GM21381 (cell line): ENCODE data around the gene CLCF1.

Experiments used
- ATAC-seq: cut with Tn5 transposase; IDR thresholded peaks from one replicate; pipeline ENCODE4 v1.9.1; 2021; ENCODE audit warnings: mild to moderate bottlenecking, moderate library complexity; ENCODE audit not compliant: unreplicated experiment

CLCF1 gene

DNA sequence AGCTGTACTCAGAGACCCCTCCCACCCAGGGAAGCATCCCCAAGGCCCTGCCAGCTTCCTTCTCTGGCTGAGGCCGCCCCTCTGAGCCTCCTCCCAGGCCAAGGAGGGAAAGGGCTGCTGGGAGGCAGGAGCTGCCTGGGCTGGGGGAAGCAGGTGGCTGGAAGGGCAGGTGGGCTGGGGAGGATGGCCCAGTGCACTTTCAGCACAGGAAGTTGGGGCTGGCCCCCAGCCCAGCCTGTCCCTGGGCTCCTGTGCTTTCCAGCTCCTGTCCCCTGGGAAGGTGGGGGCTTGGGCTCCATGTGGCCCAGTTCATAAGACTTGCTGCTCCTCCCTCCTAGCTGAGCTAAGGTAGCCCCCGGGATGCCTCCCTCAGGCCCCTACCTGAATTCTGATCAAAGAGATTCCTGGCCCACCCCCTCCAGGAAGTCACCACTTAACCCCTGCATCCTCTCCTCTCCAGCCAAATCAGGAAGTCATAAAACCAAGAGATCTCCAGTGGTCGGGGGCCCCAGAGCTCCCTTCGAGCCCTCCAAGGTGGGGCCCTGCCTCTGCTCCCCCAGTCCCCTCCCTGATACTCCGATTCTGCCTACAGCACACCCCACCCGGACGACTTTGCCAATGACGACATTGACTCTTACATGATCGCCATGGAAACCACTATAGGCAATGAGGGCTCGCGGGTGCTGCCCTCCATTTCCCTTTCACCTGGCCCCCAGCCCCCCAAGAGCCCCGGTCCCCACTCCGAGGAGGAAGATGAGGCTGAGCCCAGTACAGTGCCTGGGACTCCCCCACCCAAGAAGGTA is 23.4 kb upstream of the CLCF1 start:
- no peak for ATAC-seq

DNA sequence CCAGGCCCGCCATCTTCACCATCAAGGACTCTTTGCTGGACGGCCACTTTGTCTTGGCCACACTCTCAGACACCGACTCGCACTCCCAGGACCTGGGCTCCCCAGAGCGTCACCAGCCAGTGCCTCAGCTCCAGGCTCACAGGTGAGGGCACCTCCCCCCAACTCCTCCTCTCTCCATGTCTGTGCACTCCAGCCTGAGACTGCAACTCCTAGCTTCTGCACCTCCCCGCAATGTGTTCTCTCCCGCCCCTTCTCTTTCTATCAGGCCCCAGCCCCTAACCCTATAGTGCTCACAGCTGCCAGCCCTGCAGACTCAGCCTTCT is 22.8 kb upstream of the CLCF1 start:
- no peak for ATAC-seq

DNA sequence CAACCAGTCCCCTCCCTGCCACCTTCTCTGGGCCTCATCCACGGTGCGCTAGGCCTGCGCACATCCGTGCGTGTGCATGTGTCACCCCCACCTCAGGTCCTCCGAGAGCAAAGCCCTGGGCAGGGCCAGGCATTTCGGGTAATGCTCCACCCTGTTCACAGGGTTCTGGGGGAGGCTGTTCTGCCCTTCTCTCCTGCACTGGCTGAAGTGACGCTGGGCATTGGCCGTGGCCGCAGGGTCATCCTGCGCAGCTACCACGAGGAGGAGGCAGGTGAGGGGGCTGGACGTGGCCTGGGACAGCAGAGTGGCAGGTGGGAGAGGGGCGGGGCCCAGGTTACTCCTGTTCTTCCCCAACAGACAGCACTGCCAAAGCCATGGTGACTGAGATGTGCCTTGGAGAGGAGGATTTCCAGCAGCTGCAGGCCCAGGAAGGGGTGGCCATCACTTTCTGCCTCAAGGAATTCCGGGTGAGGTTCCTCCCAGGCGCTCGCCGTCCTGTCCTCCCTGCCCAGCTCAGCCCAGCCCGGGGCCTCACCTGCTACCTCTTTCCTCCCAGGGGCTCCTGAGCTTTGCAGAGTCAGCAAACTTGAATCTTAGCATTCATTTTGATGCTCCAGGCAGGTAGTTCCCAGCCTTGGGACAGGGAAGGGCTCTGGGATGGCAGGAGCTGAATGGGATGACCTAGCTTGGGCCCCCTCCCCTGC is 22.3 kb upstream of the CLCF1 start:
- ATAC-seq, result no peak

DNA sequence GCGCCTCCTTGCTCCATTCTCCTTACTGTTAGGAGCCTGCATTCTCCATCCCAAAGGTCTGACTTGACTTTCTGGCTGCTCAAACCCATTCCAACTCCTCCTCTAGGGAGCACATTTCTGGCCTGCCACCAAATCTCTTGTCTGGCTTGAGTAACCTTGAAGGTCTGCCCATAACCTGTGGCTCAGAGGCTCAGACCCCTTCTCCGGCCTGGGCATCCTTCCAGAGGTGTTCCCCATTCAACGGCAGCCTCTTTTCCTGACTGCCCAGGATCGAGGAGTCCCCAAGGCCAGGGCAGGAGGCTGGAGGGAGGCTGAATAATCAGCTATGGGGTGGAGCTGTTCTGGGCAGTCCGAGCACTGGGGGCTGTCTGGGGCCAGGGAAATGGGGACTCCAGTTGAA is 20.6 kb upstream of the CLCF1 start:
- no peak for ATAC-seq

DNA sequence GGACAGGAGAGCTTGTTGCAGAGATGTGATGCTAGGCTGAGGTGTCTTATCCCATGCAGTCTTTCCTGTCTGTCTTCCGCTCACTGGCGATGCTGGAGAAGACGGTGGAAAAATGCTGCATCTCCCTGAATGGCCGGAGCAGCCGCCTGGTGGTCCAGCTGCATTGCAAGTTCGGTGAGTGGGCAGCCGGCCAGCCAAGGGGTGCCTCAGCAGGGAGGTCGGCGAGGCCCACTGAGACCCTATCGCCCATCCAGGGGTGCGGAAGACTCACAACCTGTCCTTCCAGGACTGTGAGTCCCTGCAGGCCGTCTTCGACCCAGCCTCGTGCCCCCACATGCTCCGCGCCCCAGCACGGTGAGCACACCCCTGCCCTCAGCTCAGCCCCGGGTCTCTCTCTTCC is 20.0 kb upstream of the CLCF1 start:
- ATAC-seq, result no peak

DNA sequence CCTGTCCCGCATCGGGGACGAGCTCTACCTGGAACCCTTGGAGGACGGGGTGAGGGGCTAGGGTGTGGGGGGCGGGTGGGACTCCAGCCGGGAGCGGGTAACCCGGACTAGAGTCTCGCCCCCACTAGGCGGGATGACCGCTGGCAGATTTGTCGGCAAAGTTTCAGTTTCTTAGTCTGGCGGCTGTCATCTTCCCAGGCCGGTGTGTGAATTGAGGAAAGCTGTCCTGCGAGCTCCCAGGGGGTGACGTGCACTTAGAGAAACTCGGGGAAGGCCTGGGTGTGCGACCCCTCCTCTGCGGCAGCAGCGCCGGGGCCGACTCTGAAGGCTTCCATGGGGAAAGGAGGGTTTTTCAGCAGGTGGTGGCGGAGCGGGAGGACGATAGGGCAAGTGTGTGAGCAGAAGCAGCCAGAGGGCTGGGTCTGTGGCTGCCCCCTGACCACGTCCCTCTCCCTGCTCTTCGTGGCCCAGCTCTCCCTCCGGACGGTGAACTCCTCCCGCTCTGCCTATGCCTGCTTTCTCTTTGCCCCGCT is 18.9 kb upstream of the CLCF1 start:
- peak; percentile 26 for ATAC-seq

DNA sequence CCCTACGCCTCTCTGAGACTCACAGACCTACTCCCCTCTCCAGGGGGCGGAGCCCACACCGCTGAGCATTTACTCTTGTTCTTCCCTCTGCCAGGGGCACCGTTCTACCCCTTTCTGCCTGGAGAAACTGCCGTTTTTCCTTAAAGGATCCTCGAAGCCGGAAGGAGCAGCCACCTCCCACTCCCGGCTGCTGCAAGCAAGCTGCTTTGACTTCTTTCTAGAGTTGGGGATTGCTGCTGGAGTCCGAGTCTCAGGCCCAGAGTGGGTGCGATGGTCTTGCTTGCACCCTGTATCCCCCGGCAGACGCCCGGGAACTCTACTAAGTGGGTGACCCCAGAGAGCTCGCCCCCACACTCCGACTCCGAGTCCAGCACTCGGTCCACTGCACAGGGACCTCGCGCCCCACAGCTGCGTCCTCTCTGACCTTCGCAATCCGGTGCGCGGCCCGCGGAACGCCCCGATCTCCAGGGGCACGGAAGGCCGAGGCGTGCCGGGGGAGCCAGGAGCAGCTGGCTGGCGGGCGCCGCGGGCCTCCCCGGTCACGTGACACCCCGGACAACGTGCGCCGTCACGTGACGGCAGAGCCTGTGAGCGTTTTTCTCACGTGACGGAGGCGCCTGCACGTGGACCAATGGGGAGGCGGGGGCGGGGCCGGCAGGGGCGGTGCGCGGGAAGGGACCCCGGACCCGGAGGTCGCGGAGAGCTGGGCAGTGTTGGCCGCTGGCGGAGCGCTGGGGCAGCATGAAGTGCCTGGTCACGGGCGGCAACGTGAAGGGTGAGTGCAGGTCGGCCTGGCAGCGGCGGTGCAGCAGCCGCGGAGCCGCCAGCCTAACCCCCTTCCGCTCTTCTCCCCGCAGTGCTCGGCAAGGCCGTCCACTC is 18.1 kb upstream of the CLCF1 start, which contains the start of gene RAD9A:
RAD9A (plus strand) TSS at position 683 of the 879 bp plus-strand sequence; CDS start at position 742, 59 bp downstream.
- peak; percentile 57 for ATAC-seq

DNA sequence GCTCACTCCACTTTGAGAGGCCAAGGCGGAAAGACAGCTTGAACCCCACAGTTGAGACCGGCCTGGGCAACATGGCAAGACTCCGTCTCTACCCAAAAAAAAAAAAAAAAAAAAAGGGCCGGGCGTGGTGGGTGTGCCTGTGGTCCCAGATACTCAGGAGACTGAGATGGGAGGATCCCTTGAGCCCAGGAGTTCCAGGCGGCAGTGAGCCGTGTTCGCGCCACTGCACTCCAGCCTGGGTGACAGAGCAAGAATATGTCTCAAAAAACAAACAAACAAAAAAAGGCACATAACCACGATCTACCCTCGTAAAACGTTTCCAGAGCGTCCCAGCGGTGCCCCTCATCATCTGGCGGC is 17.5 kb upstream of the CLCF1 start:
- no peak for ATAC-seq

DNA sequence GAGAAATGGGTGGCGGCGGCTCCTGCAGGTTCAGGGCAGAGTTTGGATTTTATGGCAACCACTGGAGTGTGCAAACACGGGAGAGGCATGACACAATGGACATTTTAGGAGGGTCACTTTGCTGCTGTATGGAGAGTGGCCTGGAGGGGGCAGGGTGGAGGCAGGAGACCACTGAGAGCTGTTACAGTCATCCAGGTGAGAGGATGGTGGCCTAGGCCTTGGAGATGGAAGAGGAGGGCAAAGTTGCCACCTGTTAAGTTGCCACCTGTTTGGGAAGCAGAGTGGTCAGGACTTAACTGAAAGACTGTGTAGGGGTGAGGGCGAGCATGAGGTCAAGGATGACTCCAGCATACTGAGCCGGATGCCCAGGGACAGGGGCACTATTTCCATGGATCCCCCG is 16.1 kb upstream of the CLCF1 start:
- no peak for ATAC-seq

DNA sequence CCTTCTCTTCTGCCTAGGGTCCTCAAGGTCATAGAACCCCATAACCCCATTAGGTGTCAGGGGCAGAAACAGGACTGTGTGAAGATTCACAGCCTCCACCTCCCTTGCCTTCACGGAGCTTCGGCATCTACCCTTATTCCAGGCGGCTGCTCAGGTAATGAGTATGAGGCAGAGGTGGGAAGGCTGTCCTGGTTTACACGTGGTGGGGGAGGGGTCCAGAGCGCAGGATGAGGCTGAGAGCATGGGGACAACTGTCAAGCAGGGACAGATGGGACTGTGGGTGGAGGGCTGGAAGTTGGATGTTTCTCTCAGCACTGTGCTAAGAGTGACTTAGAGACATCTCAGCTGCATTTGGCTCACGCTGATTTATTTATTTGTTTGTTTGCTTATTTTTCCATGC is 14.1 kb upstream of the CLCF1 start:
- ATAC-seq, result no peak

DNA sequence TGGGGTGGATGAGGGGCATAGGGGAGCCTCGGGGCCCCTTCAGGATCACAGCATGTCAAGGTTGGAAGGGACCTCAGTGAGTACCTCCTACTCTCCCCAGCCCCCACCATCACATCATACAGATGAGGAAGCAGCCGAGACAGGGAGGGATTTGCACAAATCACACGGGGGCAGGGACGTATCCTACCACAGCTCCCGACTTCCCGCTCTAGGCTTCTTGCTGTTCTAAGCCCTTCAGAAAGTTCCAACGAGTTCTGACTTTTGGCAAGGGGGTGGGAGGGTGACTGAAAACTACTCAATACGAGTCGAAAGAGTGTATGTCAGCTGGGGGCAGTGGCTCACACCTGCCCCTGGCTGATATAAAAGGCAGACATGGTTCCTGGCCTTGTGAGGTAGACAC is 13.7 kb upstream of the CLCF1 start:
- ATAC-seq, result no peak

DNA sequence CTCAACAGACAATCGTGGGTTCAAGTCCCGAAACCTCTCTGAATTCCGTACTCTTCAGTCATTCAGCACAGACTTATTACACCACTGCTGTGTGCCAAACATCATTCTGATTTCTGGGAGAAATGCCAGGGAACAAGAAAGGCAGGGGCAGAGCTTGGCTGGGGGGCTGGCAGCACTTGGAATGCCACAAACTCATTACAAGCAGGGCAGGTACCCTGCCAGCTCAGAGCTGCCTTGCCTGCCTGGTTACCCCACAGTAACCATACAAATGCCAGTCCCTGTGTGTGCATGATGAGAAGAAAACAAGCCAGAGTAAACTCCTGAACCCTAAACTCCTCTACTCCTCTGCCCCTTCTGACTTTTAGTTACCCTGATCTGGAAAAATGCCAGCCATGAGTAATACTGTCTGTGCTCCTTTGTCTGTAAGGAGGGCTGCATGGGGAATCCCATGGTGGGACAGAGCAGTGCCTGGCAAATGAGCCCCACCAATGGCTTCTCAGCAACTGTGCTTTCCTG is 11.5 kb upstream of the CLCF1 start:
- no peak for ATAC-seq

DNA sequence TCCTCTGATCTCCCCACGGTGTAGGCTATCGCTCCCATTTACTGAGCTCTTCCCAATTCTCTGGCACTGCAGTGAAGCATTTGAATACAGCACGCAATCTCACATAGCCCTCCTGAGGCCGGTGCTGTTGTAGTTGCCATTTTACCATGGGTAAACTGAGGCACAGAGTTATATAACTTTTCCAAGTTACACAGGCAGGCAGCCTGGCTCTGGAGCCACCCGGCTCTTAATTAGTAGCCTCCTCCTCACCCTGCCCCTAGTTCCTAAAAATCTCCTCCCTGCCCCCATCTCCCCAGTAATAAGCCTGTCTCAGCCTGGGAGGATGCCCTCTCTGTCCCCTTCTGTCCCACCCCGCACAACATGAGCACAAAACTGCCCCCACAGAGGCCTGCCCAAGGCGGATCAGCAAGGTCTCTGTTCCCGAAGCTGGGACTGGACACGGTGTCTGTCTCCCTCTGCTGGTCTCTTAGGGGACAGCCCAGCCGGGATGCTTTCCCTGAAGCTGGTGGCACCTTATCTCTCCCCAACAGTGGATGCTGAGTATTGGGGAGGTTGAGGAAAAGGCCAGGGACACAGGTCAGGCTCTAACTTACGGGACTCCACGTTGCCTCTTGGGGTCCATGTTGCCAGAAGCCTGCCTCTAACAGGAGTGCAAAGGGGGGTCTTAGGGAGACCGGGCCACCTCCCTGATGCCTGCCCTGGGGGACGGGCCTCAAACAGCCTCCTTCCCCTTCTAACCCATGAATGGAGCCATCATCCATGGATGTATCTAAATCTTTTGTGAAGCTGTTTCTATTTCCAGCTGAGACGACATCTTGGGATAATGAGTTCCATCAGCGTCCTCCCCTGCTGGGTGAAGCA is 9.1 kb upstream of the CLCF1 start:
- no peak for ATAC-seq

DNA sequence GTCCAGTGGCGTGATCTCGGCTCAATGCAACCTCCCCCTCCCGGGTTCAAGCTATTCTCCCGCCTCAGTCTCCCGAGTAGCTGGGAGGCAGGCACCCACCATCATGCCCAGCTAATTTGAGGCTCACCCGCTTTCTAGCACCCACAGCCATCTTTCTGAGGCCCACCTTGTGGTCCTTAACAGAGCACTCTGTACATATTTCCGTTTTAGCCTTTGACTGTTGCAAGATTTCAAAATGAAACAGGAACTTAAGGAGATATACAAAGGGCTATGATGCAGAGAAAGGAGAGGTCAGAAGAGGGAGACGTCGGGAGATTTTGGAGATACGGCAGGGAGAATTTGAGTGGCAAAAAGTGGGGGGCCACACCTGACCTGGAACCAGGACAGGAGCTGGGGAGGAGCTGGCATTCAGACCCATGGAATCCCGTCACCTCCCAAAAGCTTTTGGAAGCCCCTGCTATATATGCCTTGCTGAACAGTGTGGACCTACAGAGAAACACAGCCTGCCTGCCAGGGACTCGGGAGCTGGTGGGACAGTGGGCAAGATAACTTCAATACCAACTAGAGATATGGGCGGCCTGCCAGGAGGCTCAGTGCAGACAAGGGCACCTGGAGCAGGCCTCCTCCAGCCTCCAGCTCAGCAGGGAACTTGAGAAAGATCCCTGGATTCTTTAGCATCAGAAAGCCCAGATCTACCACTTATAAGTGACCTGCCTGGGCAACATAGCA is 8.0 kb upstream of the CLCF1 start:
- ATAC-seq, result no peak

DNA sequence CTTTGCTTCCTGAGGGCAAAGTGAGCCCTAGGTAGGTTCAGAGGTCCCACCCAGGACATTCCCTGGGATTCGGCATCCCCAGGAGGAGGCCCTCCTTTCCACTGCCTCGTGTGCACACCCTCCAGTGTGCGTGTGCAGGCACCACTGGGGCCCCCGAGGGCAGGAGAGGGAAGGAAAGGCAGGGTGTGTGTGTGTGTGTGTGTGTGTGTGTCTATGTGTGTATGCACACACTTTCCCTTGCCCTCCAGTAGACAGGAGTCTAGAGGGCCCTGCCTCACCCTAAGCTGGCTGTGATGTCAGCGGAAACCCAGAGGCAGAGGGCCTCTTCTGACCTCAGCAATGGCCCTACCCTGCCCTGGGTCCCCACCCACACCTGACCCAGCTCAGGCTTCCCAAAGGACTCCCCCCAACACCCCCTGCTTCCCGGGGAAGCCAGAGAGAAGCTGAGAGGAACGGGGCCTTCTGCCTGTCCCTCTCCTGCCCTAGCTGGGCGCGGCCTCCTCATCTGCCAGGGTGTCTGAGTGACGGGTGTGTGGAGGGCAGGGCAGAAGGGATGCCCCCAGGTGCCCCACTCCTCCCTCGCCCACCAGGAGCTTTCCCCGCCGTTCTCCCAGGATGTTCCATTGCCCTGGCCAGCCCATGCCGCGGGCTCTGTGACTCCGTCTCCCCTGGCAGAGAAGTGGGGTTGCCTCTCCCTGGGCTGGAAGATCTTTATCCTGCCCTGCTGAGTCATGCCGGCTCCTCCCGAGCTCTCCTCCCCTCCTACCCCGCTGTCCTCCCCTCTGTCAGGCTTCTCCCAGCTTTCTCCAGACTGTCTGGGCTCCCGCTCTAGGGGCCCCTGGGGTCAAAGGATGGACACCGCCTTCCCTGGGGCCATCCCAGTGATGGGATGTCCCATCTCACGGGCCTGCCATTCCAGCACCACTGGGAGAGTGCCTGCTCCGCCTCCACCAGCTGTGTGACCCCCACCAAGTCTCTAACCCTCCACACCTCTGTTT is 6.0 kb upstream of the CLCF1 start:
- ATAC-seq, result no peak

DNA sequence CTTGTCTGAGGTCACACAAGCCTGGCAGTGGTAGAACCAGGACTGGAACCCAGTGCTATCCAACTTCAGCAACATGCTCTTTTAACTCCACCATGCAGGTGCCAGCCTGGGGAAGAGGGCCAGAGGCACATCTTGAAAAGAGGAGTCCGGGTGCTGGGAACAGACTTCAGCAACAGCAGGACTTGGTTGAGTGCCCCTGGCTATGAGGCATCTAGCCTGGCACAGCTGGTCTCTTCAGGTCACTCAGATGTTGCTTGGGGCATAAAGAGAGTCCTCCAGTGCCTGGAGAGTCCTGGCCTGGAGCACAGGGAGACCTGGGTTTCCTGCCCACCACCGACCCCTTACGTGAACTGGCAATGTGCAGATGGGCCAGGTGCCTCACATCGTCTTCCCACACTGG is 5.1 kb upstream of the CLCF1 start:
- ATAC-seq, result no peak

DNA sequence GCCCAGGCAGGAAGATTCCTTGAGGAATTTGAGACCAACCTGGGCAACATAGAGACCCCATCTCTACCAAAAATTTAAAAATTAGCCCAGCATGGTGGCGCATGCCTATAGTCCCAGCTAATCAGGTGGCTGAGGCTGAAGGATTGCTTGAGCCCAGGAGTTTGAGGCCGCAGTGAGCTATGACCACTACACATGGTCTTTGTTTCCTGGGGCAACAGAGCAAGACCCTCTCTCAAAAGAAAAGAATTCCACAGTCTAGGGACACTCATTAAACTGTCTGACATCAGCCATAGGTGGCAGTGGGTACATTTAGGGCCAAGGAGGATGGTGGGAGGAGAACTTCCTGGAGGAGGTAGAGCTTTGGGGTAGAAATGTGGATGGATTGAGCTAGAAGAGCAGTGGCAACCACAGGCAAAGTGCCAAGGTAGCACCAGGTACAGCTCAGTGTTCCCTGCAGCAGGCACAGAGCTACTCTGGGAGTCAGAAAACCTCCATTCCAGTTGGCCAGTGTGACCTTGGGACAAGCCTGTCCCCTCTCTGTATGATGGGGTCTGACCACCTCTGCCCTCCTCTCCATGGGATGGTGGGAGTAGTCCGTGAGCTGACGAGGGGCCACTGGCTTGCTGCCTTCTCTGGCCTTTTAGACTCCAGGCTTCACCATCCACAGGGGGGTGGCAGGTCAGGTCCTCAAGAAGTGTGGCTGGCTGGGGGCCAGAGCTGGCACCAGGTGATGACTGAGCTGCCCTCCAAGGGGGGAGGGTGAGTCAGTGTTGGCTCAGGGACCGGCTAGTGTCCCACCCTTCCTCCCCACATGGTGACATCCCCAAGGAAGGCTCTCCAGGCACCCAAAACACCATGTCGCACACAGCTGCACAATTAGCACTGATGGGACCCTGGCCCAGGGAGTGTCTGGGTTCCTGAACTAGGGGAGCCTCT is 3.7 kb upstream of the CLCF1 start:
- no peak for ATAC-seq
